PC-9 (cell line): Measurements from ENCODE around the gene PCMTD2.

Experiments used
- CTCF ChIP-seq: fragments of 200-600 bp; sonication (generic); conservative IDR thresholded peaks from 2 replicates; pipeline ENCODE4 v1.6.1; 2017; ENCODE audit warnings: mixed run types, antibody characterized with exemption, mild to moderate bottlenecking, moderate library complexity
- EZH2 ChIP-seq: fragments of 200-600 bp; sonication (generic); IDR thresholded peaks from 2 replicates; pipeline ENCODE4 v1.8.0; 2017; ENCODE audit warnings: antibody characterized with exemption, low read depth

GRCh38 chr20:64220891-64221527, 34.5 kb upstream of the PCMTD2 start:
- no peak for TF ChIP-seq CTCF
- no peak for TF ChIP-seq EZH2
